GM19240 (cell line): ENCODE data around the gene NCR1.
"Not testable (repeated sequence)": the region's sequence is repeated elsewhere in the genome, so short reads cannot be mapped to it uniquely, and the experiment has no call there.

Source experiments
- DNase-seq: peaks from one replicate; pipeline ENCODE4 v3.0.0; 2011; ENCODE audit warnings: low spot score; ENCODE audit not compliant: insufficient read length

Gene NCR1

GRCh38 chr19:54905803-54906511 is at the start of gene NCR1:
TSS of gene NCR1 (plus strand) at chr19:54906148. CDS start at chr19:54906188, 40 bp downstream.
- DNase-seq, result no peak

GRCh38 chr19:54858476-54858875 is 47.5 kb upstream of the NCR1 start:
- DNase-seq, result not testable (repeated sequence)

- not testable (repeated sequence) for DNase-seq
Measured at GRCh38 chr19:54859421-54859820, 46.5 kb upstream of the NCR1 start.

- DNase-seq, result not testable (repeated sequence)
Measured at GRCh38 chr19:54863459-54863858, 42.5 kb upstream of the NCR1 start.

- no peak for DNase-seq
Measured at GRCh38 chr19:54871696-54872095, 34.3 kb upstream of the NCR1 start.

- no peak for DNase-seq
Measured at GRCh38 chr19:54873990-54874389, 32.0 kb upstream of the NCR1 start, which contains the start of gene FCAR. TSS of gene FCAR (plus strand) at chr19:54874235. CDS start at chr19:54874290, 55 bp downstream.

GRCh38 chr19:54875506-54875905 is 30.4 kb upstream of the NCR1 start:
- no peak for DNase-seq

GRCh38 chr19:54877471-54877870 is 28.5 kb upstream of the NCR1 start:
- DNase-seq, result no peak

GRCh38 chr19:54881884-54882283 is 24.1 kb upstream of the NCR1 start:
- no peak for DNase-seq

- no peak for DNase-seq
Measured at GRCh38 chr19:54882758-54883157, 23.2 kb upstream of the NCR1 start.

GRCh38 chr19:54883228-54883627 is 22.7 kb upstream of the NCR1 start:
- DNase-seq, result no peak

- DNase-seq, result no peak
Measured at GRCh38 chr19:54888239-54888638, 17.7 kb upstream of the NCR1 start.

- DNase-seq, result no peak
Measured at GRCh38 chr19:54889566-54889965, 16.4 kb upstream of the NCR1 start.

GRCh38 chr19:54893406-54893805 is 12.5 kb upstream of the NCR1 start:
- no peak for DNase-seq

GRCh38 chr19:54894106-54894505 is 11.8 kb upstream of the NCR1 start:
- not testable (repeated sequence) for DNase-seq

- DNase-seq, result no peak
Measured at GRCh38 chr19:54896036-54896435, 9.9 kb upstream of the NCR1 start.

GRCh38 chr19:54898685-54899084 is 7.3 kb upstream of the NCR1 start:
- not testable (repeated sequence) for DNase-seq

GRCh38 chr19:54899646-54900045 is 6.3 kb upstream of the NCR1 start:
- DNase-seq, result not testable (repeated sequence)

GRCh38 chr19:54901153-54901552 is 4.8 kb upstream of the NCR1 start:
- not testable (repeated sequence) for DNase-seq

GRCh38 chr19:54902061-54902460 is 3.9 kb upstream of the NCR1 start:
- no peak for DNase-seq

GRCh38 chr19:54903303-54903702 is 2.6 kb upstream of the NCR1 start:
- no peak for DNase-seq

- not testable (repeated sequence) for DNase-seq
Measured at GRCh38 chr19:54904261-54904660, 1.7 kb upstream of the NCR1 start.

- no peak for DNase-seq
Measured at GRCh38 chr19:54905421-54905802, 536 bp upstream of the NCR1 start.
